NCI-H345 (cell line): ENCODE measurements around the gene OR10C1.
"Not testable (repeated sequence)": the region's sequence is repeated elsewhere in the genome, so short reads cannot be mapped to it uniquely, and the experiment has no call there.

Source experiments
- DNase-seq: peaks from one replicate; lab custom pipeline; 2025; lab: John Stamatoyannopoulos, UW

Gene OR10C1, protein sequence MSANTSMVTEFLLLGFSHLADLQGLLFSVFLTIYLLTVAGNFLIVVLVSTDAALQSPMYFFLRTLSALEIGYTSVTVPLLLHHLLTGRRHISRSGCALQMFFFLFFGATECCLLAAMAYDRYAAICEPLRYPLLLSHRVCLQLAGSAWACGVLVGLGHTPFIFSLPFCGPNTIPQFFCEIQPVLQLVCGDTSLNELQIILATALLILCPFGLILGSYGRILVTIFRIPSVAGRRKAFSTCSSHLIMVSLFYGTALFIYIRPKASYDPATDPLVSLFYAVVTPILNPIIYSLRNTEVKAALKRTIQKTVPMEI

DNA sequence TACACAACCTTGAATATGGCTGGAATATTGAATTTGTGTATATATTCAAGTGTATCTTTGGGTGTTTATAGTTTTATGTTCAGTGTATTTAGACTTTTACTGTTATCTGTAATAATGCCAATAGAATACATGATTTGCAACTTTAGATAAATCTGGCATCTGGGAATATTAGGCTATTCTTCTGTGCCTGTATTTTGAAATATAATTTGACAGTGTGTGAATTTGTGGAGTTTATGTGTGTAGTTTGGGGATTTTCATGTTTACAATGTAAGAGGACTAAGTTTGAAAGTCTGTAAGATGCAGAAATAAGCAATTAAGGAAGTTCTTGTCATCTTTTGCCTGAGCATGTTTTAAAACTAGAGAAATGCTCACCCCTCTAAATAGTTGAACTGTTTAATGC, at the start of gene OR10C1:
TSS of gene OR10C1 (plus strand) at position 301 of the 400 bp plus-strand sequence. CDS start 710 bp downstream, outside the sequence.
- no peak for DNase-seq

GRCh38 chr6:29395331-29395730, 43.8 kb upstream of the OR10C1 start, which contains the start of gene OR12D2:
OR12D2 (plus strand) TSS chr6:29395631; CDS start chr6:29396700, 1,069 bp downstream.
- DNase-seq, result no peak

- no peak for DNase-seq
These were observed 39.6 kb upstream of the OR10C1 start for GRCh38 chr6:29399525-29399924.

DNA sequence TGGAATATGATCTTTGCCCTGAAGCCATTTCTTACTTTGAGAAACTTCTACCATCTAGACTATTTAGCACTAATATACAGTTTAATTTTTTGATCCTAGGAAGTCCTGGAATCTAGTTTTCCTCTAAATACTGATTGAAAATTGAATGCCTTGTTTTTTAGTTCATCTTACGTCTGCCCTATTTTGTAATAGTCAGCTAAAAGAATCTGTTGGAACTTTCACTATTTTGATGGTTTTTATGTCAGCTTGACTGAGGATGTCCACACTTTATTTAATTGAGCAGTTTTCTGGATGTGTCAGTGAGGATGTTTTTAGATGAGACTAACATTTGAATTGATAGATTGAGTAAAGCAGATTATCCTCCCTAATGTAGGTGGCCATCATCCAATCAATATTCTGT, 35.3 kb upstream of the OR10C1 start:
- DNase-seq, result no peak

DNA sequence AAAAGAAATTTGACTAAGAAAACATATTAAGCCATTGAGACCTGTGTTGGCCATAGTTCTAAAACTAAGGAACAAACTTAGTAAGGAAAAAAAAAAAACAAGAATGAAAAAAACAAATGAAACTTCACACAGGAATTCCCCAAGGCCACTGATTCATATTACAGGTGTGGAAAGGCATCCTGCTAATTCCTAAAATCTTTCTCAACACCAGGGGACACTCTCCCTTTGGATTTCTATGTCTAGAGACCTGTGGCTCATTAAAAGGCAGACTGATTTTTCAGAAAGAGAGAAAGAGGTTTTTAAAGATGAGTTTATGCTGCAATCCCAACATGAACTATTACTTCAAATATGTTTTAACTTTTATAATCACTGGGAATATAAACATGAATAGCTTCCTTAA, 24.5 kb upstream of the OR10C1 start, which contains the start of gene OR12D1:
TSS of gene OR12D1 (plus strand) at position 341 of the 400 bp plus-strand sequence.
- DNase-seq, result no peak

DNA sequence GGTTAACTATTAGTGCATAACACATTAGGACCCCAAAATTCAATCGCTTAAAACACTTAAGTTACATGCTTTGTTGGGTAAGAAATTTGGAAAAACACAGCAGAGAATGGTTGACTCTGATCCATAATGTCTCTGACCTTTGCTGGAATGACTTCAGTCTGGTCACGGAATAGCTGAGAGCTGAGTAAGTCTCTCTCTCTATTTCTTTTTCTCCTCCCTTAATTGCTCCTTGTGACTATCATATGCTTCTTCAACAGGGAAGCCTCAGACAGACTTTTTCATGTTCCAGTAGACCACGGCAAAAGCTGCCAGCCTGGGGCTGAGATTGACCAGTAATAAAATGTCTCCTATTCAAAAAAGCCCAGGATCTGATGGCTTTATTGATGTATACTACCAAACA, 19.6 kb upstream of the OR10C1 start:
- no peak for DNase-seq

- DNase-seq, result no peak
These were observed 14.9 kb upstream of the OR10C1 start for GRCh38 chr6:29424168-29424567.

- no peak for DNase-seq
These were observed 14.5 kb upstream of the OR10C1 start for GRCh38 chr6:29424575-29424974.

- no peak for DNase-seq
These were observed 14.0 kb upstream of the OR10C1 start for GRCh38 chr6:29425075-29425474.

- no peak for DNase-seq
These were observed 12.5 kb upstream of the OR10C1 start for GRCh38 chr6:29426654-29427053.

DNA sequence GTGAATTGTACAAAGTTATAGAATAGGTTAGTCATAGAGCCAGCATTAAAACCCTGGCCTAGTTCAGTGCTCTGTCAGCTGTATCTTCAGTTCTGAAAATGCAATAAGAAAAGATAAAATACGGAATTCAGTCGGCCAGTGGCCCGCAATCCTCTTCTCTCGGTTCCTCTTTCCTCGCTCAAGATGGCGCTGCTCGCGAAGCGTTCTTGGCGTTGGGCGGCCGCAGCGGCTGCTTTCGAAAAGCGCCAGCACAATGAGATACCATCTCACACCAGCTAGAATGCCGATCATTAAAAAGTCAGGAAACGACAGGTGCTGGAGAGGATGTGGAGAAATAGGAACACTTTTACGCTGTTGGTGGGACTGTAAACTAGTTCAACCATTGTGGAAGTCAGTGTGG, 2.4 kb upstream of the OR10C1 start:
- not testable (repeated sequence) for DNase-seq

GRCh38 chr6:29442719-29443118, 3.6 kb downstream of the OR10C1 start:
- no peak for DNase-seq

GRCh38 chr6:29444031-29444430, 4.9 kb downstream of the OR10C1 start:
- not testable (repeated sequence) for DNase-seq

GRCh38 chr6:29447670-29448069, 8.6 kb downstream of the OR10C1 start:
- no peak for DNase-seq

GRCh38 chr6:29451471-29452193, 12.5 kb downstream of the OR10C1 start:
- DNase-seq, result no peak

- no peak for DNase-seq
These were observed 17.9 kb downstream of the OR10C1 start, which contains the start of the genes OR11A1 and OR2H1 for GRCh38 chr6:29456971-29457370. OR11A1 (minus strand) TSS chr6:29457071; CDS start chr6:29427641, 29,430 bp downstream. OR2H1 (plus strand) TSS chr6:29457155; CDS start chr6:29461770, 4,615 bp downstream.

DNA sequence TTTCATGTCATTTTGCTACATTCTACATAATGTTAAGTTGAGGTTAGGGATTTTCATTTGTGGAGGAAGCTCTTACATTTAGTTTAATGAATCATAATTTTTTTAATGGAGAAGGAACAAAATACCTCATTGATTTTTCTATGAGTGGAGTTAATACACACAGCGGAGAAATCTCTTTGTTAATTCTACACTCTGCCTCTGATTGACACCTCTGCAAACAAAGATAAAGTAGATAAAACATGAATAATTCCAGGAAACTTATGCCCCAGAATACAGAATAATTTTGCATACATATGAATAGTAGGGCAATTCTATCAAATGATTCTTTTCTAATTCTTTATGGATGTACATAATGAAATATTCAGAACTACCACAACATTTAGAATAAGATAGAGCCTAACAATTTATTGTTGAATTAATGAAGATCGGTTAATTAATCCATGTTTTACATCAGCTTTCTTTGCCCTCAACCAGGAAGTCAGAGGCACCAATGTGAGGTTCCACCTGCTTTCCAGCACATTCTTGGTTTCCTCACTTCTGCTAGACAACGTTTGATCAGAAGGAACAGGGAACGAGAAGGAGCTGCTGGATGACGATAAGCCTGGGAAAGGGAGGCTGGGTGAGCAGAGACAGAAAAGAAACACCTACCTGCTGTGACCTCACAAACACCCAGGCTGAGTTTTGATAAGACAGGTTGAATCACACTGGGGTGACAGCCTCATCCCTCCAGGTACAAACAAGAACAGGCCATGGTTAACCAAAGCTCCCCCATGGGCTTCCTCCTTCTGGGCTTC, 22.1 kb downstream of the OR10C1 start:
- no peak for DNase-seq

DNA sequence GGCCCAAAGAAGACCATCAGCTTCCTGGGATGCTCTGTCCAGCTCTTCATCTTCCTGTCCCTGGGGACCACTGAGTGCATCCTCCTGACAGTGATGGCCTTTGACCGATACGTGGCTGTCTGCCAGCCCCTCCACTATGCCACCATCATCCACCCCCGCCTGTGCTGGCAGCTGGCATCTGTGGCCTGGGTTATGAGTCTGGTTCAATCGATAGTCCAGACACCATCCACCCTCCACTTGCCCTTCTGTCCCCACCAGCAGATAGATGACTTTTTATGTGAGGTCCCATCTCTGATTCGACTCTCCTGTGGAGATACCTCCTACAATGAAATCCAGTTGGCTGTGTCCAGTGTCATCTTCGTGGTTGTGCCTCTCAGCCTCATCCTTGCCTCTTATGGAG, 22.9 kb downstream of the OR10C1 start:
- DNase-seq, result no peak

DNA sequence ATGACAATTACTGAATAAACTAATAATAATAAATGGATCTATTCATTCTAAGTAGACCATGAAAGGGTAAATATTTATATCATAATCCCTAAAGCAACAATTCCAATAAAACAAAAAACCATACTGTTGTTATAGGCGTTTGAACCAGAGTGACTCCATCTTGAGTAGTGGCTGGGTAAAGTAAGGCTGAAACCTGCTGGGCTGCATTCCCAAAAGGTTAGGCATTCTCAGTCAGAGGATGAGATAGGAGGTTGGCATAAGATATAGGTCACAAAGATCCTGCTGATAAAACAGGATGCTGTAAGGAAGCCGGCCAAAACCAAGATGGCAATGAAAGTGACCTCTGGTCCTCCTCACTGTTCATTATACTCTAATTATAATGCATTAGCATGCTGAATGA, 26.2 kb downstream of the OR10C1 start:
- DNase-seq, result no peak

- DNase-seq, result no peak
These were observed 26.7 kb downstream of the OR10C1 start for GRCh38 chr6:29465801-29466200.

GRCh38 chr6:29466241-29466640, 27.1 kb downstream of the OR10C1 start:
- no peak for DNase-seq

- no peak for DNase-seq
These were observed 35.9 kb downstream of the OR10C1 start for GRCh38 chr6:29474996-29475395.
